ENCODE results near the gene FRMD8. TPM values are rescaled to one million over a fixed set of nuclear protein-coding genes. Genes with fewer than 3 reads are reported as not detected.
"Not testable (repeated sequence)": the region's sequence is repeated elsewhere in the genome, so short reads cannot be mapped to it uniquely, and the experiment has no call there.

FRMD8 gene
- total RNA-seq, 1 donor from 2014 or later = 9.7 TPM

GRCh38 chr11:65404638-65405339, 18.4 kb downstream of the FRMD8 start:
- intact Hi-C loops (cut with micrococcal nuclease) = no loop called here
- DNase-seq (no peak), ATAC-seq (peak; percentile 58)

- ATAC-seq (no peak), DNase-seq (no peak)
- intact Hi-C loops (cut with micrococcal nuclease) = no loop called here
Observed at GRCh38 chr11:65410936-65411680, 24.7 kb downstream of the FRMD8 start.

- ATAC-seq = no peak
- no peak for DNase-seq
- intact Hi-C loops (cut with micrococcal nuclease) = no loop called here
Observed at GRCh38 chr11:65411681-65412070, 25.2 kb downstream of the FRMD8 start.

GRCh38 chr11:65412271-65413076, 26.0 kb downstream of the FRMD8 start:
- intact Hi-C loops (cut with micrococcal nuclease) = no loop called here
- DNase-seq (no peak), ATAC-seq (peak; percentile 12)

GRCh38 chr11:65413077-65413664, 26.7 kb downstream of the FRMD8 start:
- intact Hi-C loops (cut with micrococcal nuclease); ATAC-seq: not testable (repeated sequence)
- DNase-seq = peak; percentile 24

GRCh38 chr11:65414776-65415498, 28.5 kb downstream of the FRMD8 start:
- ATAC-seq = no peak
- intact Hi-C loops (cut with micrococcal nuclease) = no loop called here
- DNase-seq = peak; percentile 25

- intact Hi-C loops (cut with micrococcal nuclease) = no loop called here
- ATAC-seq = no peak
- peak; percentile 24 for DNase-seq
Observed at GRCh38 chr11:65415499-65416340, 29.3 kb downstream of the FRMD8 start.

- intact Hi-C loops (cut with micrococcal nuclease) = no loop called here
- peak; percentile 41 for ATAC-seq
Observed at GRCh38 chr11:65416341-65416824, 29.9 kb downstream of the FRMD8 start.

GRCh38 chr11:65416841-65417701, 30.6 kb downstream of the FRMD8 start:
- ATAC-seq = no peak
- peak; percentile 66 for DNase-seq
- intact Hi-C loops (cut with micrococcal nuclease) = no loop called here

More at GRCh38 chr11:65416341-65416824, 29.9 kb downstream of the FRMD8 start:
- peak; percentile 97 for DNase-seq

GRCh38 chr11:65417702-65418430, 31.4 kb downstream of the FRMD8 start:
- ATAC-seq (peak; percentile 19), DNase-seq (peak; percentile 64)
- intact Hi-C loops (cut with micrococcal nuclease) = no loop called here

GRCh38 chr11:65418431-65418680, 31.9 kb downstream of the FRMD8 start:
- ATAC-seq = no peak
- peak; percentile 84 for DNase-seq
- intact Hi-C loops (cut with micrococcal nuclease) = no loop called here

- DNase-seq (peak; percentile 99), ATAC-seq (peak; percentile 49)
- intact Hi-C loops (cut with micrococcal nuclease) = no loop called here
Observed at GRCh38 chr11:65418681-65419459, 32.4 kb downstream of the FRMD8 start.

GRCh38 chr11:65419460-65419771, 33.0 kb downstream of the FRMD8 start:
- ATAC-seq (no peak), DNase-seq (no peak)
- intact Hi-C loops (cut with micrococcal nuclease) = no loop called here

GRCh38 chr11:65419772-65420481, 33.5 kb downstream of the FRMD8 start:
- intact Hi-C loops (cut with micrococcal nuclease) = no loop called here
- DNase-seq (peak; percentile 93), ATAC-seq (peak; percentile 42)

GRCh38 chr11:65420506-65420905, 34.1 kb downstream of the FRMD8 start:
- intact Hi-C loops (cut with micrococcal nuclease) = no loop called here
- ATAC-seq (no peak), DNase-seq (no peak)

Data from left ventricle myocardium superior (tissue), 1 donor.